HG03039 (cell line): Measurements from ENCODE around the gene ZCCHC7.

Experiments
- ATAC-seq: cut with Tn5 transposase; IDR thresholded peaks from one replicate; pipeline ENCODE4 v1.9.1; 2021; ENCODE audit warnings: mild to moderate bottlenecking, moderate library complexity; ENCODE audit not compliant: unreplicated experiment

ZCCHC7 gene

DNA sequence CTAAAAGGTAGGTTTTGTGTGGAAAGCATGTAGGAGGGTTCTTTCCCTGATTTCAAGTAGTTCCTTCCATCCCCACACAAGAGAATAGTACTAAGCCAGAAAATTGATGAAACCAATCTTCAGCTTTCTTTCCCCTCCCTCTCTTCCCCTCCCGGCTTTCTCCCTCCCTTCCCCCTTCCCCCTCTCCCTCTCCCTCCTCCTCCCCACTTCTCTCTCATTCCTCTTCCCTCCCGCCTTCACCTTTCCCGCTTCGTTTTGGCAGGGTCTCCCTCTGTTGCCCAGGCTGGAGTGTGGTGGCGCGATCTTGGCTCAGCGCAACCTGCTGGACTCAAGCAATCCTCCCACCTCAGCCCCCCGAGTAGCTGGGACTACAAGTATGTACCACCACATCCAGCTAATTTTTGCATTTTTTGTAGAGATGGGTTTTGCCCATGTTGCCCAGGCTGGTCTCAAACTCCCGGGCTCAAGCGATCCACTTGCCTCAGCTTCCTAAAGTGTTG, 85.8 kb downstream of the ZCCHC7 start:
- no peak for ATAC-seq

DNA sequence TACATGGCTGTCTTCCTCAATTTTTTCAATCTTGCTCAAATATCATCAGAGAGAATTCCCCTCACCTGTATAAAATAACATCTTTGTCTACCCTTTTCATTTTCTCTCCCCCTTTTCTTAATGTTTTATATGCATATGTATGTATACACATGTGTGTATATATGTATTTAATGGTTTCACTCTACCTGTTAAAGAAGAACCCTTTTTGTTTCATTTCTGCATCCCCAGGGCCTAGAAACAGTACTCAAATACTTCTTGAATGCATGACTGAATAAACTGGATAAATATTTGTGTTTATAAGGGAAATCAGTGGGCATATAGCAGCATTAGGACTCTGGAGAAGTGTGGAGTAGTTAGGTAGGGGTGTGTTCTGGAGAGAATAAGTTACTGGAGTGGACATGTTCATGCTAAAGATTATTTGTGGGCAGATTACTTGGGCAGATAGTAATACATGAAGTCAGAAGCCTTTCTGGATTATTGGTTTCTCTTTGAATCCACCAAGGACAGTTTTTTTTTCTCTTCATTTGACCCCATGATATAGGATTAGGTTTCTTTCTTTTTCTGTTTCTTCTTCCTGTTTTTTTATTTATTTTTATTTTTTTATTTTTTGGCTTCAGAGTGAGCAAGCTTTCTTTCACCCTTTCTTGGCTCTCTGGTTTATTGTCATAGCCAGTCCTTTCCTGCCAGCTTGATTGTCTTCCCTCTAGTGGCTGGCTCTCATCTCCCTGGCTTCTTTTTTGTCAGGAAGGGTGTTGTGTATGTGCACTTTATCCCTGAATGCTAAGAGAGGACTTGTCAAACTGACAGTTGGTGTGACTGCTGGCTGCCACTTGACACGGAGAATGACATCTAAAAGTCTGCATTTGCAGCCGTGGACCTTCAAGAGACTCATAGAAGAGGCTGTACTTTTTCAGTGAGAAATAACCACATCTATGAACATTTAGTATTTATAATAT, 89.3 kb downstream of the ZCCHC7 start:
- no peak for ATAC-seq

DNA sequence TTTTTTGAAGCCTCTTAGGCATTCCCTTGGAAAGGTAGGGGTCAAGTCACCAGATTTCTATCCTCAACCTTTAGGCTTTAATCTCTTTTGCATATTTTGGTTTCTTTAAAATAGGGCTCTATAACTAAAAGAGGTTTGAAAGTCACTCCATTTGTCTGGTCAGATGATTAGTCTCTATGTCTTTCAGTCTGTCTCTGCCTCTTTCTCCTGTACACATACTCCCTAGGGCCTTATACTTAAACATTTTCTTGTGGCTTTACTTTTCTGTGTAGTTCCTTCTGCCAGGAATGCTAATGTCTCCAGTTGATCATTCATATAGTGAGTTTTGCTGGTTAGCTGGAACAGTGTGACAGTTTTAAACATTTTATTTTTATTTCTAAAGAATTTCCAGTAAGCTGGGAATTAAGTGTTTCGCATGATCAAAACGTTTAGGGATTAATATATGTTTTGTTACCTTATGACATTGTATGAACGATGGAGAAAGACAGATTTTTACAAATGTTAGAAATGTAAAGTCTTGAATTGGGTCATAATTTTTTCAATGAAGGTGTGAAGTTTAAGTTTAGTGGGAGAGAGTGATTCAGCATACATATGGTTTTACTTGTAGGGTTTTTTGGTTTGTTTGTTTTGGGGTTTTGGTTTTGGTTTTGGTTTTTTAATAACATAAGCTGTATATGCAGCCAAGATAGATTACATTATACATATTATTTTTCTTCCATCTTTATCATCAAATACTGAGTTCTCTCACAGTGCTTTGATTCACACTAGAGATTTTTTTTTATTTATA, 90.6 kb downstream of the ZCCHC7 start:
- ATAC-seq: no peak

DNA sequence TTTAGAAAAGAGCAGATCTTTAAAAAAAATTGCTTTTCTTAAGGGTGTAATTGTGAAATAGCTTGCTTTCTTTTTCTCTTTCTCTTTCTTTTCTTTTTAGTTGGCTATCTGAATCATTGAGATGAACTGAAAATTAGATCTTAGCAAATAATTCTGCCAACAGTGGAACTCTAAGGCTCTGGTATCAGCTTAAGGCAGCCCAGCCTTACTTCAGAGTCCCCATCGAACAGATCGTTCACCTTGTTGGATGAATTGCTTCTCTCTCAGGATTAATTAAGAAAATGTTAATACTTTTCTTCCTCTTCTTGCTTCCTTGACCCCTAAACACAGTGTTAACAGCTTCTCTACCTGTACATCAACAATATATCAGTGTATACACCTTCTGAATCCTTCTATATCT, 92.1 kb downstream of the ZCCHC7 start:
- no peak for ATAC-seq

- no peak for ATAC-seq
These were observed 95.0 kb downstream of the ZCCHC7 start for GRCh38 chr9:37215381-37215780.

DNA sequence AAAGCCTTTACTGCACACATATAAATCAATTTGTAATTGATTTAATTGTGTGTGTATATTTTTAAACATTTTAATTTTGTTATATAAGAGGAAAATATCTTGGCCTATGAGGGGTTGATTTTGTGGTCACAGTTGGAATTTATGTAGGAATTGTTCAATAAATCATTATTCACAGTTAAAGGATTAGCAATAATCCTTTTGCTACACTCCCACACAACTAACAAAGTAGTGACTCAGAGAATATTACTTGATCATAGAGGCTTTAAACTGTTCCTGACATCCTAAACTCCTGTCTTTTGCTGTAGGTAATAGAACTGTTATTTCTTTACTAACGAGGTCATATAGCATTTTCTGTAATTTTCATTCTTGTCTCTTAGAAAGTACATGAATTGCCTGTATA, 95.5 kb downstream of the ZCCHC7 start:
- ATAC-seq: no peak

GRCh38 chr9:37217161-37217560, 96.8 kb downstream of the ZCCHC7 start:
- ATAC-seq: no peak

DNA sequence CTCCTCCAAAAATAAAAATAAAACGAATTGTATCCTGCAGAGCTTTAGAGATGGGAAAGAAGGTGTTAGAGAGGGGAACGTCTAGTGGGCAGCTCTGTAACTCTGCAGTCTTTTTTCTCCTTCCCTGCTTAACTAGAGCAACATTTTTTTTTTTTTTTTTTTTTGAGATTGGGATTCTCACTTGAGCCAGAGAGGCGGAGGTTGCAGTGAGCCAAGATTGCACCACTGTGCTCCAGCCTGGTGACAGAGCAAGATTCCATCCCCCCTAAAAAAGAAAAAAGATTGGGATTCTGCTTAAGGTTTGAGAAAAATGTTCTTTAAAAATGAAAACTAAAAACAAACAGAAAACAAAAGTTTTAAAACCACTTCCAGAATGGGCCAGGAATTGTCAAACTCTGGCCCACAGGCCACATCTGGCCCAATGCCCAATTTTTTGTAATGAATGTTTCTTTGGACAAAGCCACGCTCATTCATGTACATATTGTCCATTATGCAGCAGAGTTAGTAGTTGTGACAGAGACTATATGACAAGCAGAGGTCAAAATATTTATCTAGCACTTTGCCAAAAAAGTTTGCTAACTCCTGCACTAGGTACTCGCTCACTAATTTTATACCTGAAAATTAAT, 98.5 kb downstream of the ZCCHC7 start:
- ATAC-seq: no peak

GRCh38 chr9:37220971-37221370, 100.6 kb downstream of the ZCCHC7 start:
- ATAC-seq: no peak

- no peak for ATAC-seq
These were observed 101.2 kb downstream of the ZCCHC7 start for GRCh38 chr9:37221489-37222106.

GRCh38 chr9:37229455-37229854, 109.1 kb downstream of the ZCCHC7 start:
- no peak for ATAC-seq

DNA sequence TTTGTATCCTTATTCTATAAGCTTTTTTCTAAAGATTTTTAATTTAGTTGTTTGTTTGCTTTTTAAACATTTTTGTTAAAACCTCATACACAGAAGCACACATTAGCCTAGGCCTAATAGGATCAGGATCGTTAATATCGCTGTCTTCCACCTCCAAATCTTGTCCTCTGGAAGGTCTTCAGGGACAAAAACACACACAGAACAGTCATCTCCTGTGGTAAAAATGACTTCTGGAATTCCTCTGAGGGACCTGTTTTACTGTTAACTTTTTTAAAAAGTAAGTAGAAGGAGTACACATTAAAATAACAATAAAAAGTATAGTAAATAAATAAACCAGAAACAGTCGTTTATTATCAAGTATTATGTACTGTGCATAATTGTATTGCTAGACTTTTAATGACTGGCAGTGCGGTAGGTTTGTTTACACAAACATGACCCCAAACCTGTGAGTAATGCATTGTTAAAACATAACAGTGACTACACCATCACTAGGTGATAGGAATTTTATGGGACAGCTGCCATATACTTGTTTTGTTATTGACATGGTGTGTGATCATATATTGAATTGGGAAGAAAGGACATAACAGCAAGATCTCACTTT, 109.6 kb downstream of the ZCCHC7 start:
- no peak for ATAC-seq

- ATAC-seq: no peak
These were observed 116.4 kb downstream of the ZCCHC7 start for GRCh38 chr9:37236822-37237221.

GRCh38 chr9:37238122-37238521, 117.7 kb downstream of the ZCCHC7 start:
- no peak for ATAC-seq

GRCh38 chr9:37239224-37239859, 119.0 kb downstream of the ZCCHC7 start:
- ATAC-seq: no peak

DNA sequence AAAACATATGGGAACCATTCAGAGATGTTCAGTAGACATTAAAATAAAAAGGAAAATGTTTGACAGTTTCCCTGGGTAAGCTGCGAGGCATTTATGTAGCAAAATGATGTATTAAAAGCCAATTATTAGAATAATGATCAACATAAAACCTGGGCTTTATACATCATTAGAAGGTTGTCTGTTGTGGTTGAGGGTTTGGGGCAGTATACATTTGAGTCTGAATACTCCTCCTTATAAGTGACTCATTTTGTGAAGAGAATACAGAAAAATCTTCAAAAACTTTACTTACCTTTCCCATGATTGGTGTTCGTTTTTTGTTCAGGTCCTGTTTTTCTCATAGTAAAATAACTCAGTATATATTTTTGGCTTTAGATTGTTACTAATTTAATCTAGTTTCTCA, 119.5 kb downstream of the ZCCHC7 start:
- no peak for ATAC-seq

DNA sequence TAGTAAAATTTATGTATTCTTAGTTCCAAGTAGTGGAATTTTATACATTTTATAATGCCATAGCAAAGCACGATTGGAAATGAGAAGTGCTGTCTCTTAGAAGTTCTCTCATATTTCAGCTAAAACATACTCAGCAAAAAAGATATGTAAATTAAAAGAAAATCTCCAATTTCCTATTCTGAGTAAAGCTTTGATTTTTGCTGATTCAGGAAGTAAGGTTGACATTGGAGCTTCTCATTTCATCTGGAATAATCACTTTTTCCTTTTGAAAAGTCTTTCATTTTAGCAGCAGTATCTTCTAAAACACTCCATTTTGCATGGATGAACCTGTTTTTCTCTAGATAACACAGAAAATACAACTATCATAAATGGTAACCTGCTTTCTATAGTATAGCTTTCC, 121.0 kb downstream of the ZCCHC7 start:
- no peak for ATAC-seq

- ATAC-seq: no peak
These were observed 121.7 kb downstream of the ZCCHC7 start for GRCh38 chr9:37242089-37242488.

DNA sequence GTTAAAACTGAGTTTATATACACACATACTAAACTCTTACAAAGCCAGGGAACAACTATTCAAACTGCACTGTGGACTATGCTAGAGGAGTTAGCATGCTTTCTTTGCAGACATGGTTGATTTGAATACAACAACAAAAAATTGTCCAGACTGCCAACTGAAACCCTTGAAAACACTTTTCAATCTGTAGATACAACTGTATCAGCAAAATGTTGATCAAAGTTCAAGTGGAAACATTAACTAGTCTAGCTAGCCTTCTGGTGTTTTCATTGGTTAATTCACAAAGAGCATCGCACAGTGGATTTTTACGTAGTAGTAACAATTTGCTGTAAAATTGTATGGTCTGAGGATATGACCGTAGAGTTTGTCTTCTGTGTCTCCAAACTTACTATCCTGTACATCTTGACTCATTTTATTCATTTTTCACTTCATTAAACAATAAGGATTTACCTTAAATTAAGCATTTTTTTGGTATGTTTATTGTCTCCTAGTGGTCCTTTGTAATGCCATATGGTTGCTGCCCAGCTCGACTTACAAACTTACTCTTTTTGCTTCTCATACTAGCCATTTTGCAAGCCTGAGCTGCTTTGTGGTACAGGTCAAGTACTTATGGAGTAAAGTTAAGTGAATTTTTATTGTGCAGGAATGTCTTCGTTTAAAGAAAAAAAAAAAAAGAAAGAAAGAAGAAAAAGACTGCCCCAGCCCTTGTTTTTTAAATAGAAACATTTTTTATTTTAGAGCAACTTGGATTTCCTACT, 123.4 kb downstream of the ZCCHC7 start:
- no peak for ATAC-seq
